Measurements from ENCODE around the gene PRR20G.
"Not testable (repeated sequence)": the region's sequence is repeated elsewhere in the genome, so short reads cannot be mapped to it uniquely, and the experiment has no call there.

The PRR20G gene

DNA sequence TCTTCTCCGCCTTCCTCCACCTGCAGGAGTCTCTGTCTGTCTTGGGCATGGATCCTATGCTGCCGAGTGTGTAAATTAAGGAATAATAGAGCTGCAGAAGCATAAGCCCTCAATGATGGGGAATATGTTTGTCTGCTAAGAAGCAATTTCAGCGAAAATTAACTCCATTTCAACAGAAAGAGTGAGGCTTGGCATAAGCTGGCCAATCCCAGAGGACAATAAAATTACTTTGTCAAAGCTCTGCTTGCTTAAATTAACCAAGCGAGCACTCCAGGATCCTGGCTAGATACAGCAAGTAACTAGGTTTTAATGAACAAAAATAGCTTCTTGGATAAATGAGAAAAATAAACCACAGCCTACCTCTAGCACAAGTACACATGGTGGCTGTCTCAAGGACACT is 33.5 kb upstream of the PRR20G start:
- Histone ChIP-seq H3K27me3 (ENCODE audit: low read depth, low read length) (no peaks in the 10 kb centered on the region), H3K9me3 (ENCODE audit: control insufficient read depth in 1 of 2, low read length in 2 of 2) (peaks cover 0 to 8% of the 10 kb centered on the region in 2 donors), H3K4me1 (ENCODE audit: control insufficient read depth in 1 of 2, insufficient read depth in 2 of 2, low read length in 2 of 2) (no peaks in the 10 kb centered on the region), H3K27ac (ENCODE audit: low read length) (no peak overlapping the region), H3K36me3 (ENCODE audit: control insufficient read depth in 1 of 2, insufficient read depth in 2 of 2, low read length in 2 of 2) (no peaks in the 10 kb centered on the region), H3K4me3 (ENCODE audit: low read depth in 1 of 2, low read length in 2 of 2) (no peak overlapping the region)

- no peak overlapping the region for H3K27ac ChIP-seq (ENCODE audit: low read length)
- H3K27me3 ChIP-seq (ENCODE audit: low read depth, low read length): no peaks in the 10 kb centered on the region
- H3K9me3 ChIP-seq (ENCODE audit: control insufficient read depth in 1 of 2, low read length in 2 of 2): peaks cover 0 to 2% of the 10 kb centered on the region in 2 donors
- no peaks in the 10 kb centered on the region for H3K36me3 ChIP-seq (ENCODE audit: control insufficient read depth in 1 of 2, insufficient read depth in 2 of 2, low read length in 2 of 2)
- no peak overlapping the region for H3K4me3 ChIP-seq (ENCODE audit: low read depth in 1 of 2, low read length in 2 of 2)
- H3K4me1 ChIP-seq (ENCODE audit: control insufficient read depth in 1 of 2, insufficient read depth in 2 of 2, low read length in 2 of 2): no peaks in the 10 kb centered on the region
Observed at GRCh38 chr3:127320529-127321121, 32.8 kb upstream of the PRR20G start.

GRCh38 chr3:127316685-127317084 is 28.8 kb upstream of the PRR20G start:
- no peaks in the 10 kb centered on the region for H3K27me3 ChIP-seq (ENCODE audit: low read depth, low read length)
- no peaks in the 10 kb centered on the region for H3K4me1 ChIP-seq (ENCODE audit: control insufficient read depth in 1 of 2, insufficient read depth in 2 of 2, low read length in 2 of 2)
- H3K36me3 ChIP-seq (ENCODE audit: control insufficient read depth in 1 of 2, insufficient read depth in 2 of 2, low read length in 2 of 2): no peaks in the 10 kb centered on the region
- H3K9me3 ChIP-seq (ENCODE audit: control insufficient read depth in 1 of 2, low read length in 2 of 2): no peaks in the 10 kb centered on the region
- H3K4me3 ChIP-seq (ENCODE audit: low read depth in 1 of 2, low read length in 2 of 2): no peak overlapping the region
- no peak overlapping the region for H3K27ac ChIP-seq (ENCODE audit: low read length)

GRCh38 chr3:127312818-127313217 is 25.0 kb upstream of the PRR20G start:
- H3K9me3 ChIP-seq (ENCODE audit: control insufficient read depth in 1 of 2, low read length in 2 of 2): no peaks in the 10 kb centered on the region
- H3K36me3 ChIP-seq (ENCODE audit: control insufficient read depth in 1 of 2, insufficient read depth in 2 of 2, low read length in 2 of 2): no peaks in the 10 kb centered on the region
- H3K4me1 ChIP-seq (ENCODE audit: control insufficient read depth in 1 of 2, insufficient read depth in 2 of 2, low read length in 2 of 2): no peaks in the 10 kb centered on the region
- H3K4me3 ChIP-seq (ENCODE audit: low read depth in 1 of 2, low read length in 2 of 2): no peak overlapping the region
- no peak overlapping the region for H3K27ac ChIP-seq (ENCODE audit: low read length)
- H3K27me3 ChIP-seq (ENCODE audit: low read depth, low read length): no peaks in the 10 kb centered on the region

DNA sequence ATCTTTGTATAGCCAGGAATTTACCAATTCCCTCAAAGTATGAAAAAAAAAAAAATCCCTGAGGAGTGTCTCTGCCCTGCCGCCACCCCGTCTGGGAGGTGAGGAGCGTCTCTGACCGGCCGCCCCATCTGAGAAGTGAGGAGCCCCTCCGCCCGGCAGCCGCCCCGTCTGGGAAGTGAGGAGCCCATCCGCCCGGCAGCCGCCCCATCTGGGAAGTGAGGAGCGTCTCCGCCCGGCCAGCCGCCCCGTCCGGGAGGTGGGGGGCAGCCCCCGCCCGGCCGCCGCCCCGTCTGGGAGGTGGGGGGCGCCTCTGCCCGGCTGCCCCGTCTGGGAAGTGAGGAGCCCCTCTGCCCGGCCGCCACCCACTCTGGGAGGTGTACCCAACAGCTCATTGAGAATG is 21.0 kb upstream of the PRR20G start:
- H3K27me3 ChIP-seq (ENCODE audit: low read depth, low read length); H3K27ac ChIP-seq (ENCODE audit: low read length); H3K36me3 ChIP-seq (ENCODE audit: control insufficient read depth in 1 of 2, insufficient read depth in 2 of 2, low read length in 2 of 2); H3K4me1 ChIP-seq (ENCODE audit: control insufficient read depth in 1 of 2, insufficient read depth in 2 of 2, low read length in 2 of 2); H3K9me3 ChIP-seq (ENCODE audit: control insufficient read depth in 1 of 2, low read length in 2 of 2); H3K4me3 ChIP-seq (ENCODE audit: low read depth in 1 of 2, low read length in 2 of 2): not testable (repeated sequence)

GRCh38 chr3:127307916-127308315 is 20.1 kb upstream of the PRR20G start:
- Histone ChIP-seq H3K27ac (ENCODE audit: low read length) (no peak overlapping the region), H3K36me3 (ENCODE audit: control insufficient read depth in 1 of 2, insufficient read depth in 2 of 2, low read length in 2 of 2) (no peaks in the 10 kb centered on the region), H3K4me1 (ENCODE audit: control insufficient read depth in 1 of 2, insufficient read depth in 2 of 2, low read length in 2 of 2) (no peaks in the 10 kb centered on the region), H3K4me3 (ENCODE audit: low read depth in 1 of 2, low read length in 2 of 2) (no peak overlapping the region), H3K9me3 (ENCODE audit: control insufficient read depth in 1 of 2, low read length in 2 of 2) (no peaks in the 10 kb centered on the region), H3K27me3 (ENCODE audit: low read depth, low read length) (no peaks in the 10 kb centered on the region)

DNA sequence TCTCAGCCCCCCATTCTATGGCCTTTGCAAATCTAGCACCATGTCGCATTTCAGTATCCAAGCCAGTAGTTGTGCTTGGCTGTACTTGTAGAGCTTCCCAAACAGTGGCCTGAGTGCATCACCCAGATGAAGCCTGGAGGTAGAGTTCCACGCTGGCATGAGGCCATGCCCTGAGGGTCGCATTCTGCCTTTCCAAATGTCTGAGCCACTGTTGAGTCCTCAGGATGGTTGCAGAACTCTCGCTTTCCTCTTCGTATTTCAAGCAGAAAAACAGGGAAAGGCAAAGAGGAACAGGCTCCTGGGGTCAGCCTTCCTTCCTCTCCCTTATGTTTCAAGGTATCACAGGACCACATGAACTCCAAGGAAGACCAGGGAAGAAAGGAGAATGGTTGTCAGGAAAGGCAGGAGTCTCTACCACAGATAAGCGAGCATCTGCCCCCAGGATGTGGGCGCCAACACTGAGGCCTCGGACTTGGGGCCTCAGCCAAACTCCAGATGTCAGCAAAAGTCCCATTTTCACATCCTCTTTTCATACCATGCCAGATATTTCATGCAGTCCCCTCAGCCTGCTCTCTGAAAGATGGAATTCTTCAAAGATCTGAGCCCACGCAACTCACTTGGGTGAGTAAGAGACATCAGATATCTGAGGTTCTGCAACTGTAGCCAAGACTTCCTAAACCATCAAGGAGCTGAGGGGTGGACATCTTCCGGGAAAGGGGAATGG is 19.4 kb upstream of the PRR20G start:
- no peaks in the 10 kb centered on the region for H3K9me3 ChIP-seq (ENCODE audit: control insufficient read depth in 1 of 2, low read length in 2 of 2)
- H3K4me3 ChIP-seq (ENCODE audit: low read depth in 1 of 2, low read length in 2 of 2): no peak overlapping the region
- H3K27me3 ChIP-seq (ENCODE audit: low read depth, low read length): no peaks in the 10 kb centered on the region
- H3K4me1 ChIP-seq (ENCODE audit: control insufficient read depth in 1 of 2, insufficient read depth in 2 of 2, low read length in 2 of 2): no peaks in the 10 kb centered on the region
- no peak overlapping the region for H3K27ac ChIP-seq (ENCODE audit: low read length)
- no peaks in the 10 kb centered on the region for H3K36me3 ChIP-seq (ENCODE audit: control insufficient read depth in 1 of 2, insufficient read depth in 2 of 2, low read length in 2 of 2)

DNA sequence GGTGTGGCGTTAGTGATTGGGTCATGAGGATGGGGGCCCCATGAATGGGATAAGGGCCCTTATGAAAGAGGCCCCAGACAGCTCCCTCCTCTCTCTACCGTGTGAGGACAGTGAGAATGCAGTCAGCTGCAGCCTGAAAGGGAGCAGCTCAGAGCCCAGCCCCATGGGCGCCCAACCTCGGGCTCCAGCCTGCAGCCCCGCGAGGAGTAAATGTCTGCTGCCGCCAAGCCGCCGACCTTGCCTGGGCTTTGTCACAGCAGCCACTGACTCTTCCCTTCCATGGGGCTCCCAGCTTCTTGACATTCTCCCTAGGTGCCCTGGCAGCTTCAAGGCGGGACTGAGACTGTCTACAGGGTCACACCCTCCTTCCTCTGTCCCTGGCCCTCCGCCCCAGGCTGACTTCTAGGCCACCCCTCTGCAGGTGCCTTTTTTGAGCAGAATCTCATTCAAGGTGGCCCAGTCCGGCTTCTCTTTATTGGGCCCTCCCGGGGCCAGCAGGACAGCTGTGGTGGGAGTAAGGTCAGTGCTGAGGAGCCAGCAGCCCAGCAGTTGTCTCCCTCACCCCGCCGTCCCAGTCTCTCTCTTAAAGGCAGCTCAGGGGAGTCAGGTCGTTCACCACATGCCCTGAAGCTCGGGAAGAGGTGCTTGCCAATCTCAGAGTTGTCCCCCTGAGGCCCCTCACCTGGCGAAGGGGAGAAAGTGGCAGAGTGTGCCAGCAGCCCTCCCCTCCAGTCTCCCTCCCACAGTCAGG is 18.7 kb upstream of the PRR20G start:
- Histone ChIP-seq H3K4me3 (ENCODE audit: low read depth in 1 of 2, low read length in 2 of 2) (no peak overlapping the region), H3K36me3 (ENCODE audit: control insufficient read depth in 1 of 2, insufficient read depth in 2 of 2, low read length in 2 of 2) (no peaks in the 10 kb centered on the region), H3K27ac (ENCODE audit: low read length) (no peak overlapping the region), H3K27me3 (ENCODE audit: low read depth, low read length) (no peaks in the 10 kb centered on the region), H3K4me1 (ENCODE audit: control insufficient read depth in 1 of 2, insufficient read depth in 2 of 2, low read length in 2 of 2) (no peaks in the 10 kb centered on the region), H3K9me3 (ENCODE audit: control insufficient read depth in 1 of 2, low read length in 2 of 2) (no peaks in the 10 kb centered on the region)

DNA sequence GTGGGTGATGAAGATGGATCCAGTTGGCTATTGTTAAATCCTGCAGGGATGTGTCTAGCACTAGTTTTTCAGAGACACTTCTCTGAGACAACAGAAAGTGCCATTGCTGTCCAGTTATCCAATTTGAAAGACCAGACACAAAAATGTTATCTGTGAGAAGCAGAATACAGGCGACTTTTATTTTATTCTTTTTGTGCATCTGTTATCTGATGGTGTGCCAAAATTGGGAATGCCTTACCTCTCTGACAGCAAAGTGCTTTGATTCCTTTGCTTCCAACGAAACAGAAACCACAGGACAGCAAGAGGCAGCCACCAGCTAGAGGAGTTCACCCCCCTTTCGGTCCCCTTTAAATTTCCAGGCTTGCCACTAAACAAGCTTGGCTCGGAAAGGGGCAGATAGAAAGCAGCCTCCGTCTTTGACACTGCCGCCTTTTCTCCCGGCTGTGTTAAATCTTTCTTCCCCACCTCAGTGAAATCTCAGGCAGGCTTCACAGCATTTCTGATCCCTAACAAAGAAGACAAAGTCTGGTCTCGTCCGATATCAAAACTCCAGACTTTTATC is 17.7 kb upstream of the PRR20G start:
- Histone ChIP-seq H3K27ac (ENCODE audit: low read length) (no peak overlapping the region), H3K4me1 (ENCODE audit: control insufficient read depth in 1 of 2, insufficient read depth in 2 of 2, low read length in 2 of 2) (no peaks in the 10 kb centered on the region), H3K36me3 (ENCODE audit: control insufficient read depth in 1 of 2, insufficient read depth in 2 of 2, low read length in 2 of 2) (no peaks in the 10 kb centered on the region), H3K4me3 (ENCODE audit: low read depth in 1 of 2, low read length in 2 of 2) (no peak overlapping the region), H3K27me3 (ENCODE audit: low read depth, low read length) (no peaks in the 10 kb centered on the region), H3K9me3 (ENCODE audit: control insufficient read depth in 1 of 2, low read length in 2 of 2) (no peaks in the 10 kb centered on the region)

DNA sequence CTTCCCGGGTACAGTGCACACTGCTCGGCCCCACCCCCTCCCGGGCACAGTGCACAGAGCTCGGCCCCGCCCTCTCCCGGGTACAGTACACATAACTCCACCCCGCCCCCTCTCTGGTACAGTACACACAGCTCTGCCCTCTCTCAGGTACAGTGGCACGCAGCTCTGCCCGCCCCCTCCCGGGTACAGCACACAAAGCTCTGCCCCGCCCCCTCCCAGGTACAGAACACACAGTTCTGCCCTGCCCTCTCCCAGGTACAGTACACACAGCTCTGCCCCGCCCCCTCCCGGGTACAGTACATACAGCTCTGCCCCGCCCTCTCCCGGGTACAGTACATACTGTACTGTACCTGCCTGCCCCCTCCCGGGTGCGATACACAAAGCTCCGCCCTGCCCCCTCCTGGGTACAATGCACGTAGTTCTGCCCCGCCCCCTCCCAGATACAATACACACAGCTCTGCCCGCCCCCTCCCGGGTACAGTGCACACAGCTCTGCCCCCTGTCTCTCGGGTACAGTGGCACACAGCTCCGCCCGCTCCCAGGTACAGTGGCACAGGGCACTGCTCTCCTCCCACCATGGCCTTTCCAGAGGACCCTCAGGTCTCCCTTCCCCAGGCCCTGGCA is 16.4 kb upstream of the PRR20G start:
- H3K27me3 ChIP-seq (ENCODE audit: low read depth, low read length): no peaks in the 10 kb centered on the region

DNA sequence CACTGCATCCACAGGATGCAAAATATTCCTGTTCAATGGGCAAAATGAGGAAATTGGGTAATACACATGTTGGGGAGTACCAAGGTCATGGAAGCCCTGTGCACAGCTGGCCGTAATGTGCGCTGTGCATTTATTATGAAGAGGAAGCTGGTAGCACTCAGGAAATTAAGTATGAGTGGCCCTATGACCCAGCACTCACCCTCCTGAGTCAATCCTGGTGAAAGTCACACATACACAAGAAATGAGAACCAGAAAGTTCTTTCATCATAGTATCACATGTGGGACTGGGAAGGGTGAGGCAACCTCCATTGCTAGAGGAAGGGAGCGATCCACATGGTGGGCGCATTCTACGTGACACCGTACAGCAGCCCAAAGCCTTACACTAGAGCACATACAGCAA is 11.4 kb upstream of the PRR20G start:
- Histone ChIP-seq H3K36me3 (ENCODE audit: control insufficient read depth in 1 of 2, insufficient read depth in 2 of 2, low read length in 2 of 2) (no peaks in the 10 kb centered on the region), H3K27ac (ENCODE audit: low read length) (no peak overlapping the region), H3K4me3 (ENCODE audit: low read depth in 1 of 2, low read length in 2 of 2) (no peak overlapping the region), H3K27me3 (ENCODE audit: low read depth, low read length) (no peaks in the 10 kb centered on the region), H3K9me3 (ENCODE audit: control insufficient read depth in 1 of 2, low read length in 2 of 2) (no peaks in the 10 kb centered on the region), H3K4me1 (ENCODE audit: control insufficient read depth in 1 of 2, insufficient read depth in 2 of 2, low read length in 2 of 2) (no peaks in the 10 kb centered on the region)

More for the DNA sequence above, 16.4 kb upstream of the PRR20G start:
- no peak overlapping the region for H3K27ac ChIP-seq (ENCODE audit: low read length)
- H3K36me3 ChIP-seq (ENCODE audit: control insufficient read depth in 1 of 2, insufficient read depth in 2 of 2, low read length in 2 of 2): no peaks in the 10 kb centered on the region
- H3K4me1 ChIP-seq (ENCODE audit: control insufficient read depth in 1 of 2, insufficient read depth in 2 of 2, low read length in 2 of 2): no peaks in the 10 kb centered on the region
- no peaks in the 10 kb centered on the region for H3K9me3 ChIP-seq (ENCODE audit: control insufficient read depth in 1 of 2, low read length in 2 of 2)
- H3K4me3 ChIP-seq (ENCODE audit: low read depth in 1 of 2, low read length in 2 of 2): no peak overlapping the region
